Measurements from ENCODE around the gene EYA3. TPM values are rescaled to one million over a fixed set of nuclear protein-coding genes. Genes with fewer than 3 reads are reported as not detected.

The EYA3 gene
- 16.8 TPM for polyA plus RNA-seq (2013, experiment 1 of 2)
- 18.5 TPM for polyA plus RNA-seq (2013, experiment 2 of 2)

GRCh38 chr1:28088168-28088961, at the start of gene EYA3:
TSS of gene EYA3 (minus strand) at chr1:28088610. CDS start at chr1:28058026, 30,584 bp downstream.
- H4K5ac ChIP-seq (ENCODE audit: low read length), result no peak within 1 kb of the TSS
- peak within 1 kb of the TSS; percentile 78 for H3K9ac ChIP-seq (ENCODE audit: low read length)
- peak within 1 kb of the TSS; percentile 76 for H3K4me2 ChIP-seq (ENCODE audit: low read length)
- H3K18ac ChIP-seq (ENCODE audit: low read length), result no peak within 1 kb of the TSS
- peaks cover 7% of the 10 kb centered on the region for H3K79me1 ChIP-seq (ENCODE audit: low read length)
- peak within 1 kb of the TSS; percentile 24 for H3K27ac ChIP-seq (ENCODE audit: low read depth, low read length)
- no peak within 1 kb of the TSS for H3K4ac ChIP-seq (ENCODE audit: low read depth, low read length)
- H2BK120ac ChIP-seq (ENCODE audit: low read depth, low read length), result no peak within 1 kb of the TSS
- no peaks in the 10 kb centered on the region for H3K27me3 ChIP-seq (ENCODE audit: insufficient read depth, low read length, poor library complexity)
- H2AK5ac ChIP-seq (ENCODE audit: low read length), result no peak within 1 kb of the TSS
- peak within 1 kb of the TSS; percentile 69 for H3K4me3 ChIP-seq (ENCODE audit: low read length)
- H3K36me3 ChIP-seq (ENCODE audit: control insufficient read depth, insufficient read depth, low read length), result no peaks in the 10 kb centered on the region
- peak within 1 kb of the TSS; percentile 93 for H3K56ac ChIP-seq (ENCODE audit: low read length)
- H4K8ac ChIP-seq (ENCODE audit: low read depth, low read length), result no peak within 1 kb of the TSS
- peaks cover 16% of the 10 kb centered on the region for H3K79me2 ChIP-seq (ENCODE audit: control insufficient read depth, insufficient read depth, low read length)
- no peaks in the 10 kb centered on the region for H3K4me1 ChIP-seq (ENCODE audit: control insufficient read depth, low read depth, low read length)
- H3K23ac ChIP-seq (ENCODE audit: low read length), result no peak within 1 kb of the TSS
- H2BK15ac ChIP-seq (replicated peaks; ENCODE audit: low read depth), result no peak within 1 kb of the TSS
- no CpG with 5 or more reads among the region's 44 CpGs for WGBS (ENCODE audit: extremely low coverage, insufficient coverage, low lambda C conversion rate)
- peak; percentile 99 for DNase-seq
- no peak within 1 kb of the TSS for H2BK5ac ChIP-seq (ENCODE audit: low read length)

GRCh38 chr1:28136922-28137613, 48.7 kb upstream of the EYA3 start:
- Histone ChIP-seq H3K4me3 (ENCODE audit: low read length) (no peak overlapping the region), H3K79me2 (ENCODE audit: control insufficient read depth, insufficient read depth, low read length) (no peaks in the 10 kb centered on the region), H3K27ac (ENCODE audit: low read depth, low read length) (no peak overlapping the region), H4K5ac (ENCODE audit: low read length) (no peak overlapping the region), H4K8ac (ENCODE audit: low read depth, low read length) (no peak overlapping the region), H3K18ac (ENCODE audit: low read length) (no peak overlapping the region), H3K4me1 (ENCODE audit: control insufficient read depth, low read depth, low read length) (no peaks in the 10 kb centered on the region), H2AK5ac (ENCODE audit: low read length) (no peak overlapping the region), H3K79me1 (ENCODE audit: low read length) (no peaks in the 10 kb centered on the region), H3K23ac (ENCODE audit: low read length) (no peak overlapping the region), H3K4ac (ENCODE audit: low read depth, low read length) (no peak overlapping the region), H2BK5ac (ENCODE audit: low read length) (no peak overlapping the region), H3K4me2 (ENCODE audit: low read length) (no peak overlapping the region), H2BK15ac (replicated peaks; ENCODE audit: low read depth) (no peak overlapping the region), H3K56ac (ENCODE audit: low read length) (no peak overlapping the region), H3K9ac (ENCODE audit: low read length) (no peak overlapping the region), H3K36me3 (ENCODE audit: control insufficient read depth, insufficient read depth, low read length) (no peaks in the 10 kb centered on the region), H2BK120ac (ENCODE audit: low read depth, low read length) (no peak overlapping the region), H3K27me3 (ENCODE audit: insufficient read depth, low read length, poor library complexity) (no peaks in the 10 kb centered on the region)
- DNase-seq, result no peak
- WGBS (ENCODE audit: extremely low coverage, insufficient coverage, low lambda C conversion rate), result no CpG with 5 or more reads among the region's 4 CpGs

GRCh38 chr1:28136169-28136921, 47.9 kb upstream of the EYA3 start:
- DNase-seq, result no peak
- Histone ChIP-seq H3K56ac (ENCODE audit: low read length) (no peak overlapping the region), H3K4ac (ENCODE audit: low read depth, low read length) (no peak overlapping the region), H3K4me1 (ENCODE audit: control insufficient read depth, low read depth, low read length) (no peaks in the 10 kb centered on the region), H3K79me1 (ENCODE audit: low read length) (no peaks in the 10 kb centered on the region), H3K27me3 (ENCODE audit: insufficient read depth, low read length, poor library complexity) (no peaks in the 10 kb centered on the region), H3K79me2 (ENCODE audit: control insufficient read depth, insufficient read depth, low read length) (no peaks in the 10 kb centered on the region), H3K18ac (ENCODE audit: low read length) (no peak overlapping the region), H2BK120ac (ENCODE audit: low read depth, low read length) (no peak overlapping the region), H3K4me2 (ENCODE audit: low read length) (no peak overlapping the region), H3K27ac (ENCODE audit: low read depth, low read length) (no peak overlapping the region), H2AK5ac (ENCODE audit: low read length) (no peak overlapping the region), H3K4me3 (ENCODE audit: low read length) (no peak overlapping the region), H3K9ac (ENCODE audit: low read length) (no peak overlapping the region), H4K5ac (ENCODE audit: low read length) (no peak overlapping the region), H3K23ac (ENCODE audit: low read length) (no peak overlapping the region), H2BK15ac (replicated peaks; ENCODE audit: low read depth) (no peak overlapping the region), H4K8ac (ENCODE audit: low read depth, low read length) (no peak overlapping the region), H3K36me3 (ENCODE audit: control insufficient read depth, insufficient read depth, low read length) (no peaks in the 10 kb centered on the region), H2BK5ac (ENCODE audit: low read length) (no peak overlapping the region)
- no CpG with 5 or more reads among the region's 8 CpGs for WGBS (ENCODE audit: extremely low coverage, insufficient coverage, low lambda C conversion rate)

GRCh38 chr1:28135371-28136168, 47.2 kb upstream of the EYA3 start:
- no peak overlapping the region for H3K4ac ChIP-seq (ENCODE audit: low read depth, low read length)
- H4K8ac ChIP-seq (ENCODE audit: low read depth, low read length), result no peak overlapping the region
- no peaks in the 10 kb centered on the region for H3K4me1 ChIP-seq (ENCODE audit: control insufficient read depth, low read depth, low read length)
- H2BK120ac ChIP-seq (ENCODE audit: low read depth, low read length), result no peak overlapping the region
- H3K23ac ChIP-seq (ENCODE audit: low read length), result no peak overlapping the region
- no peaks in the 10 kb centered on the region for H3K36me3 ChIP-seq (ENCODE audit: control insufficient read depth, insufficient read depth, low read length)
- H2BK5ac ChIP-seq (ENCODE audit: low read length), result no peak overlapping the region
- H3K27me3 ChIP-seq (ENCODE audit: insufficient read depth, low read length, poor library complexity), result no peaks in the 10 kb centered on the region
- no CpG with 5 or more reads among the region's 14 CpGs for WGBS (ENCODE audit: extremely low coverage, insufficient coverage, low lambda C conversion rate)
- H3K79me1 ChIP-seq (ENCODE audit: low read length), result no peaks in the 10 kb centered on the region
- no peak overlapping the region for H3K4me2 ChIP-seq (ENCODE audit: low read length)
- DNase-seq, result no peak
- H3K4me3 ChIP-seq (ENCODE audit: low read length), result no peak overlapping the region
- H2BK15ac ChIP-seq (replicated peaks; ENCODE audit: low read depth), result no peak overlapping the region
- no peak overlapping the region for H3K18ac ChIP-seq (ENCODE audit: low read length)
- H3K79me2 ChIP-seq (ENCODE audit: control insufficient read depth, insufficient read depth, low read length), result no peaks in the 10 kb centered on the region
- H3K27ac ChIP-seq (ENCODE audit: low read depth, low read length), result no peak overlapping the region
- no peak overlapping the region for H2AK5ac ChIP-seq (ENCODE audit: low read length)
- no peak overlapping the region for H3K9ac ChIP-seq (ENCODE audit: low read length)
- no peak overlapping the region for H4K5ac ChIP-seq (ENCODE audit: low read length)
- no peak overlapping the region for H3K56ac ChIP-seq (ENCODE audit: low read length)

- no peaks in the 10 kb centered on the region for H3K79me2 ChIP-seq (ENCODE audit: control insufficient read depth, insufficient read depth, low read length)
- H2BK120ac ChIP-seq (ENCODE audit: low read depth, low read length), result no peak overlapping the region
- H3K23ac ChIP-seq (ENCODE audit: low read length), result no peak overlapping the region
- H3K27ac ChIP-seq (ENCODE audit: low read depth, low read length), result no peak overlapping the region
- no peak overlapping the region for H4K5ac ChIP-seq (ENCODE audit: low read length)
- H3K79me1 ChIP-seq (ENCODE audit: low read length), result no peaks in the 10 kb centered on the region
- no peak overlapping the region for H2AK5ac ChIP-seq (ENCODE audit: low read length)
- H3K27me3 ChIP-seq (ENCODE audit: insufficient read depth, low read length, poor library complexity), result no peaks in the 10 kb centered on the region
- H4K8ac ChIP-seq (ENCODE audit: low read depth, low read length), result no peak overlapping the region
- H3K18ac ChIP-seq (ENCODE audit: low read length), result no peak overlapping the region
- H3K4ac ChIP-seq (ENCODE audit: low read depth, low read length), result no peak overlapping the region
- H2BK5ac ChIP-seq (ENCODE audit: low read length), result no peak overlapping the region
- no peak overlapping the region for H3K56ac ChIP-seq (ENCODE audit: low read length)
- DNase-seq, result no peak
- no peaks in the 10 kb centered on the region for H3K4me1 ChIP-seq (ENCODE audit: control insufficient read depth, low read depth, low read length)
- WGBS (ENCODE audit: extremely low coverage, insufficient coverage, low lambda C conversion rate), result no CpG with 5 or more reads among the region's 2 CpGs
- H3K36me3 ChIP-seq (ENCODE audit: control insufficient read depth, insufficient read depth, low read length), result no peaks in the 10 kb centered on the region
- no peak overlapping the region for H2BK15ac ChIP-seq (replicated peaks; ENCODE audit: low read depth)
- H3K9ac ChIP-seq (ENCODE audit: low read length), result no peak overlapping the region
- no peak overlapping the region for H3K4me3 ChIP-seq (ENCODE audit: low read length)
- no peak overlapping the region for H3K4me2 ChIP-seq (ENCODE audit: low read length)
Observed at GRCh38 chr1:28134651-28135207, 46.3 kb upstream of the EYA3 start.
